SK-N-SH (cell line): Measurements from ENCODE around the gene PNCK. TPM values are rescaled to one million over a fixed set of nuclear protein-coding genes. Genes with fewer than 3 reads are reported as not detected.

ENCODE experiments used
- CTCF ChIA-PET: fragments of 300-600, 350-600 bp; formaldehyde crosslinking; extraction: SDS; loops from one replicate; lab custom pipeline; 2021; lab: Yijun Ruan, JAX
- POLR2A ChIA-PET: fragments of 350-600 bp; sonication (Branson Sonifier 250); formaldehyde crosslinking; extraction: SDS; loops from one replicate; lab custom pipeline; 2020; ENCODE audit warnings: antibody characterized with exemption, inconsistent platforms; lab: Yijun Ruan, JAX
- DNase-seq: peaks from one replicate; pipeline ENCODE4 v3.0.0; 2012
- H2AFZ ChIP-seq: fragments of 200-600 bp; sonication (generic); 2 replicates; pipeline ENCODE4 v1.8.1; 2016; ENCODE audit warnings: antibody characterized with exemption, mild to moderate bottlenecking, low read depth
- H3F3A ChIP-seq: fragments of 200-600 bp; sonication (generic); replicated peaks from 2 replicates; pipeline ENCODE3; 2016; ENCODE audit warnings: antibody characterized with exemption, mild to moderate bottlenecking; ENCODE audit not compliant: insufficient read depth
- H3K27ac ChIP-seq, 2 experiments: fragments of 200-500 bp in 1 of 2; fragments of 200-600 bp in 1 of 2; sonication (Bioruptor generic) in 1 of 2; sonication (generic), shearing (Covaris generic) in 1 of 2; 2 replicates each; pipeline versions ENCODE4 v1.5.1 to v1.6.1; 2014 to 2016; ENCODE audit warnings: low read depth in 2 of 2, inconsistent platforms in 1 of 2, low read length in 1 of 2, mild to moderate bottlenecking in 1 of 2, mixed read lengths in 1 of 2
- H3K27me3 ChIP-seq: fragments of 200-600 bp; sonication (generic), shearing (Covaris generic); 2 replicates; pipeline ENCODE4 v1.6.1; 2016; ENCODE audit warnings: mixed run types; ENCODE audit not compliant: insufficient read depth
- H3K36me3 ChIP-seq, 2 experiments: fragments of 200-500 bp in 1 of 2; fragments of 200-600 bp in 1 of 2; sonication (Bioruptor generic) in 1 of 2; sonication (generic) in 1 of 2; replicated peaks in 1 of 2; 2 replicates each; pipeline versions ENCODE3 to v1.5.1; 2014 to 2016; ENCODE audit warnings: low read length in 1 of 2, mild to moderate bottlenecking in 1 of 2; ENCODE audit not compliant: insufficient read depth in 2 of 2, control insufficient read depth in 1 of 2
- H3K4me1 ChIP-seq, 2 experiments: fragments of 200-500 bp in 1 of 2; fragments of 200-600 bp in 1 of 2; sonication (Bioruptor generic) in 1 of 2; sonication (generic), shearing (Covaris generic) in 1 of 2; 2 replicates each; pipeline versions ENCODE4 v1.5.1 to v1.6.1; 2014 to 2016; ENCODE audit warnings: low read depth in 1 of 2, low read length in 1 of 2, mixed run types in 1 of 2; ENCODE audit not compliant: insufficient read depth in 2 of 2, control insufficient read depth in 1 of 2
- H3K4me2 ChIP-seq: fragments of 200-600 bp; sonication (generic), shearing (Covaris generic); 2 replicates; pipeline ENCODE4 v1.6.1; 2017; ENCODE audit warnings: mixed run types
- H3K4me3 ChIP-seq, 2 experiments: fragments of 200-500 bp in 1 of 2; fragments of 200-600 bp in 1 of 2; sonication (Bioruptor generic) in 1 of 2; sonication (generic), shearing (Covaris generic) in 1 of 2; 2 replicates each; pipeline versions ENCODE4 v1.5.1 to v1.8.1; 2014 to 2016; ENCODE audit warnings: low read depth in 2 of 2, inconsistent platforms in 1 of 2, low read length in 1 of 2, mild to moderate bottlenecking in 1 of 2, mixed read lengths in 1 of 2, moderate library complexity in 1 of 2
- H3K79me2 ChIP-seq: fragments of 200-600 bp; sonication (generic); 2 replicates; pipeline ENCODE4 v1.8.1; 2017; ENCODE audit warnings: mild to moderate bottlenecking; ENCODE audit not compliant: insufficient read depth
- H3K9ac ChIP-seq: fragments of 200-600 bp; sonication (generic); 2 replicates; pipeline ENCODE4 v1.6.1; 2017; ENCODE audit warnings: mixed run types
- H3K9me2 ChIP-seq: fragments of 200-600 bp; sonication (generic); 2 replicates; pipeline ENCODE4 v1.6.1; 2017; ENCODE audit warnings: mixed run types
- H3K9me3 ChIP-seq: fragments of 200-600 bp; sonication (generic); 2 replicates; pipeline ENCODE4 v1.6.1; 2017; ENCODE audit warnings: mixed run types, mild to moderate bottlenecking, moderate library complexity
- H4K20me1 ChIP-seq: fragments of 200-600 bp; sonication (generic); 2 replicates; pipeline ENCODE4 v1.6.1; 2017; ENCODE audit warnings: mild to moderate bottlenecking, mixed run types; ENCODE audit not compliant: insufficient read depth
- CHD2 ChIP-seq: fragments of 150-350 bp; IDR thresholded peaks from 2 replicates; pipeline ENCODE4 v1.6.1; 2018; ENCODE audit warnings: low read length; ENCODE audit not compliant: partially characterized antibody
- CTCF ChIP-seq: fragments of 200-600 bp; sonication (generic); IDR thresholded peaks from 2 replicates; pipeline ENCODE4 v1.6.1; 2017; ENCODE audit warnings: antibody characterized with exemption, mild to moderate bottlenecking, moderate library complexity
- MXI1 ChIP-seq: IDR thresholded peaks from 2 replicates; pipeline ENCODE4 v1.6.1; 2012; ENCODE audit warnings: mild to moderate bottlenecking, low read depth, low read length, improper control_type of control experiment
- NRF1 ChIP-seq: IDR thresholded peaks from 2 replicates; pipeline ENCODE4 v1.6.1; 2012; ENCODE audit warnings: low read depth, mild to moderate bottlenecking, low read length
- RCOR1 ChIP-seq: fragments of 150-350 bp; IDR thresholded peaks from 2 replicates; pipeline ENCODE4 v1.6.1; 2017; ENCODE audit warnings: antibody characterized with exemption, low read length
- WGBS: methylation state at CpG from one replicate; pipeline ENCODE4 v1.1.6; 2017; ENCODE audit warnings: low lambda C conversion rate; 5-methylcytosine and 5-hydroxymethylcytosine counted together
- polyA plus RNA-seq, 3 experiments: library from polyadenylated mRNA; depleted of rRNA; stranded (reverse); fragments of >200 nt; gene quantifications; 2 replicates each; pipeline ENCODE4 v1.2.3, GENCODE V29; 2012

PNCK gene
- polyA plus RNA-seq, 1 of the 3 experiments (the other 2 are of a cell fraction): 1.2 TPM

GRCh38 chrX:153693216-153694086 lies 19.8 kb upstream of the PNCK start:
- DNase-seq: no peak
- Histone ChIP-seq H3K79me2 (peaks cover 12% of the 10 kb centered on the region), H3K4me1 (peaks cover 0 to 37% of the 10 kb centered on the region in 2 experiments; a peak in 1 of 4 replicates), H2AFZ (no peak overlapping the region), H3K36me3 (peaks cover 0 to 2% of the 10 kb centered on the region in 2 experiments), H3K9me2 (no peaks in the 10 kb centered on the region), H3K4me3 (no peak overlapping the region), H3K4me2 (no peak overlapping the region), H3K9ac (no peak overlapping the region), H3K27ac (no peak overlapping the region; a peak in 1 of 4 replicates), H4K20me1 (peaks cover 9% of the 10 kb centered on the region; the same call in 1 of the 2 replicates), H3F3A (no peaks in the 10 kb centered on the region), H3K9me3 (no peaks in the 10 kb centered on the region), H3K27me3 (no peaks in the 10 kb centered on the region; the same call in 1 of the 2 replicates)
- WGBS: 45% methylated on average over 19 of the region's 31 CpGs
- POLR2A ChIA-PET: interaction anchor here (1.2 kb wide), 1 partner anchor 14 kb away, joined by 3 read pairs; no protein-coding TSS in a partner anchor
- CTCF ChIA-PET: interaction anchor here (1.0 to 1.3 kb wide), 3 partner anchors 15 to 154 kb away, joined by 3 to 5 read pairs (median 3); no protein-coding TSS in a partner anchor
- TF ChIP-seq MXI1: no peak

- Histone ChIP-seq H4K20me1 (peaks cover 9% of the 10 kb centered on the region; the same call in 1 of the 2 replicates), H3F3A (no peaks in the 10 kb centered on the region), H2AFZ (no peak overlapping the region), H3K9me3 (no peaks in the 10 kb centered on the region), H3K27ac (peak overlapping the region in 1 of 2 experiments; percentile 39; a peak in 1 of 4 replicates), H3K4me1 (peaks cover 0 to 37% of the 10 kb centered on the region in 2 experiments; a peak in 1 of 4 replicates), H3K9ac (no peak overlapping the region), H3K4me2 (no peak overlapping the region), H3K36me3 (peaks cover 0 to 2% of the 10 kb centered on the region in 2 experiments), H3K4me3 (no peak overlapping the region), H3K79me2 (peaks cover 12% of the 10 kb centered on the region), H3K9me2 (no peaks in the 10 kb centered on the region), H3K27me3 (no peaks in the 10 kb centered on the region; the same call in 1 of the 2 replicates)
- CTCF ChIA-PET: interaction anchor here (1.2 to 1.3 kb wide), 2 partner anchors 16 to 153 kb away, joined by 3 to 5 read pairs; no protein-coding TSS in a partner anchor
- POLR2A ChIA-PET: interaction anchor here (1.2 kb wide), 1 partner anchor 15 kb away, joined by 3 read pairs; no protein-coding TSS in a partner anchor
- DNase-seq: no peak
- 70% methylated on average over 15 of the region's 24 CpGs for WGBS
- TF ChIP-seq MXI1 (no peak), RCOR1 (no peak), CHD2 (no peak), NRF1 (no peak), CTCF (no peak)
Measured at GRCh38 chrX:153692611-153693156, 19.1 kb upstream of the PNCK start.
